Transverse colon (tissue), 4 donors: ENCODE results near the gene PES1. TPM values are rescaled to one million over a fixed set of nuclear protein-coding genes. Genes with fewer than 3 reads are reported as not detected.
"Not testable (repeated sequence)": the region's sequence is repeated elsewhere in the genome, so short reads cannot be mapped to it uniquely, and the experiment has no call there.

Source experiments
- DNase-seq: peaks from one replicate; pipeline ENCODE4 v3.0.0-alpha.2; 2019
- H3K27ac ChIP-seq, 4 donors: fragments of 200-600 bp; sonication (generic); 2 replicates each; pipeline ENCODE4 v1.5.1; 2016 to 2018; ENCODE audit warnings: inconsistent platforms in 4 of 4
- H3K27me3 ChIP-seq: fragments of 200-600 bp; sonication (generic); 2 replicates; pipeline ENCODE4 v1.5.1; 2017; ENCODE audit warnings: inconsistent platforms
- H3K36me3 ChIP-seq, 4 donors: fragments of 200-600 bp; sonication (generic); 2 replicates each; pipeline ENCODE4 v1.5.1; 2017 to 2019; ENCODE audit warnings: inconsistent platforms in 4 of 4
- H3K4me1 ChIP-seq, 4 donors: fragments of 200-600 bp; sonication (generic); 2 replicates each; pipeline ENCODE4 v1.5.1; 2017 to 2020; ENCODE audit warnings: inconsistent platforms in 4 of 4
- H3K4me3 ChIP-seq, 4 donors: fragments of 200-600 bp; sonication (generic); 1 replicate in 1 of 4; 2 replicates in 3 of 4; pipeline versions ENCODE4 v1.5.1 to v1.6.1; 2017 to 2019; ENCODE audit warnings: inconsistent platforms in 4 of 4
- H3K9me3 ChIP-seq, 2 donors: fragments of 200-600 bp; sonication (generic); 2 replicates each; pipeline ENCODE4 v1.5.1; 2017 to 2019; ENCODE audit warnings: inconsistent platforms in 2 of 2
- EP300 ChIP-seq: sonication (generic); formaldehyde crosslinking; IDR thresholded peaks from one replicate; pipeline ENCODE4 v1.6.1; 2017; ENCODE audit warnings: antibody characterized with exemption, low read depth
- POLR2A ChIP-seq: fragments of 450-650 bp; IDR thresholded peaks from one replicate; pipeline ENCODE4 v1.6.1; 2016; ENCODE audit warnings: antibody characterized with exemption, mild to moderate bottlenecking, moderate library complexity
- POLR2AphosphoS5 ChIP-seq, 3 donors: sonication (generic); formaldehyde crosslinking; IDR thresholded peaks; one replicate each; pipeline ENCODE4 v1.6.1; 2016; ENCODE audit warnings: antibody characterized with exemption in 3 of 3
- WGBS, 2 donors: methylation state at CpG; one replicate each; pipeline ENCODE4 v1.1.5; 2018; ENCODE audit warnings: low coverage in 1 of 2; 5-methylcytosine and 5-hydroxymethylcytosine counted together
- in situ Hi-C, 4 donors: fragments of 200-750 bp; cut with MboI; loops; one replicate each; pipeline versions ENCODE4 v1.15.0 to v1.15.1; 2017; ENCODE audit warnings: low sequenced_read_pairs in 3 of 4, low pct_ligation_motif_present in 1 of 4, low pct_unique_long_range_greater_than_20kb in 1 of 4
- intact Hi-C: fragments of 100-400 bp; cut with DNase I; formaldehyde crosslinking; loops from one replicate; pipeline ENCODE4 v1.15.1; 2023; ENCODE audit warnings: low total_unique reads
- total RNA-seq, 4 donors: library from RNA; depleted of rRNA; stranded (reverse); fragments of >200 nt; gene quantifications; one replicate each; pipeline ENCODE4 v1.1.0, GENCODE V29; 2016
- TF ChIP-seq, protein P1 (sequence below), 5 experiments: fragments of 200-600 bp in 3 of 5; fragments of 450-650 bp in 2 of 5; sonication (generic) in 3 of 5; IDR thresholded peaks; 1 replicate in 2 of 5; 2 replicates in 3 of 5; pipeline ENCODE4 v1.5.1; 2016 to 2017; ENCODE audit warnings: antibody characterized with exemption in 5 of 5, inconsistent platforms in 3 of 5, mild to moderate bottlenecking in 2 of 5, moderate library complexity in 1 of 5

Gene PES1
- total RNA-seq, 4 donors from 2014 or later = 13.5 to 39.5 (median 30.6) TPM

DNA sequence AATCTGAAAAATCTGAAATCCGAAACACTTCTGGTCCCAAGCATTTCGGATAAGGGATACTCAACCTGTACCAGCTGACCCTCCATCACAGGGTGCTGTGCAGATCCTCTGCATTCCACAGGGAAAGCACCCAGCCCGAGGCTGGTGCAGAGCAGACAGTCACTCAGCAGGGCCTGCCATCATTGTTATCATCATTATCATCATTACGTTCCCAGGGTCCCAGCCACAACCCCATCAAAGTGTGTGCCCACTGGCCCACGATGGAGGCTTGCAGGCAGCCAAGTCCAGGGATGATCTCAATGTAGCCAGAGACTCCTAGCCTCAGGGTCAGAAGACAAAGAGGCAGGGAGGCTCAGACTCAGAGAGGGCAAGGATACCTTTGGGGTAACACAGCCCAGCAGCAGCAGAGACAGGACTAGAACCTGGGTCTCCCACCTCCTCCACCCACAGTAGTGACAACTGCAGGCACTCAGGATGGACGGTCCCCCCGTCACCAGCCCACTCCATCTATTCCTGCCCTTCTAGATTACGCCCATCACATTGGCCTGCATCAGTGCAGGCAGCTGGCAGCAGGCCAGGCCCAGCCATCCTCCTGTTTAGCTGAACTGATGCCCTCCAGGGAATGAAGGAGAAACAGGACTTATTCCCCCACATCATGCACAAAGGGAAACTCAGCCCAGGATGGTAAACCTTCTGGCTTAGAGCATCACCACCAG, 27.5 kb downstream of the PES1 start:
- no peak overlapping the region for H3K27ac ChIP-seq
- no peaks in the 10 kb centered on the region for H3K27me3 ChIP-seq
- DNase-seq = no peak
- H3K4me1 ChIP-seq = peaks cover 0 to 8% (median 2%) of the 10 kb centered on the region in 4 donors
- TF ChIP-seq EP300 = no peak
- no peak overlapping the region for H3K4me3 ChIP-seq
- intact Hi-C loops = no loop called here
- in situ Hi-C loops = no loop called here
- no peaks in the 10 kb centered on the region for H3K36me3 ChIP-seq
- 76 to 86% methylated on average over 4 to 8 of the region's 8 CpGs for WGBS, 2 donors
- H3K9me3 ChIP-seq = no peaks in the 10 kb centered on the region

DNA sequence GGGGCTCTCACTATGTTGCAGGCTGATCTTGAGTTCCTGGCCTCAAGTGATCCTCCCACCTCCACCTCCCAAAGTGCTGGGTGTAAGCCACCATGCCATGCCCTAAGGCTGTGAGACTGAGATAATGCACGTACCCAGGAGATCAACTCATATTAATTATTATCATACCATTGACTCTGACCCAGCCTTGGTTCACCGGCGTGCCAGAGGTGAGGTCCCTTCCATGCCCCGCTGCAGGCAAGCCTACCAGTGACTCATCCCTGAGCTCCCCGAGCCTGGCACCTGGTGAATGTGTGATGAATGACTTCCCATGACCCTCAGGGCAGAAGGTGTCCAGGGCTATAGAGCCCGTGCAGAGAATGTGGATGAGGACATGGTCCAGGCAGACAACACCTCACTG, 29.3 kb downstream of the PES1 start:
- in situ Hi-C loops = no loop called here
- H3K4me1 ChIP-seq = peaks cover 0 to 8% (median 2%) of the 10 kb centered on the region in 4 donors
- no peaks in the 10 kb centered on the region for H3K27me3 ChIP-seq
- no peaks in the 10 kb centered on the region for H3K9me3 ChIP-seq
- no peak for DNase-seq
- intact Hi-C loops = no loop called here
- 67 to 78% methylated on average over 1 to 6 of the region's 6 CpGs for WGBS, 2 donors
- no peak overlapping the region for H3K27ac ChIP-seq
- H3K36me3 ChIP-seq = no peaks in the 10 kb centered on the region
- no peak overlapping the region for H3K4me3 ChIP-seq
- TF ChIP-seq POLR2A (no peak), EP300 (no peak), POLR2AphosphoS5 (IDR thresholded peaks at IDR 0.05) (no peak)
- TF ChIP-seq, protein P1, sequence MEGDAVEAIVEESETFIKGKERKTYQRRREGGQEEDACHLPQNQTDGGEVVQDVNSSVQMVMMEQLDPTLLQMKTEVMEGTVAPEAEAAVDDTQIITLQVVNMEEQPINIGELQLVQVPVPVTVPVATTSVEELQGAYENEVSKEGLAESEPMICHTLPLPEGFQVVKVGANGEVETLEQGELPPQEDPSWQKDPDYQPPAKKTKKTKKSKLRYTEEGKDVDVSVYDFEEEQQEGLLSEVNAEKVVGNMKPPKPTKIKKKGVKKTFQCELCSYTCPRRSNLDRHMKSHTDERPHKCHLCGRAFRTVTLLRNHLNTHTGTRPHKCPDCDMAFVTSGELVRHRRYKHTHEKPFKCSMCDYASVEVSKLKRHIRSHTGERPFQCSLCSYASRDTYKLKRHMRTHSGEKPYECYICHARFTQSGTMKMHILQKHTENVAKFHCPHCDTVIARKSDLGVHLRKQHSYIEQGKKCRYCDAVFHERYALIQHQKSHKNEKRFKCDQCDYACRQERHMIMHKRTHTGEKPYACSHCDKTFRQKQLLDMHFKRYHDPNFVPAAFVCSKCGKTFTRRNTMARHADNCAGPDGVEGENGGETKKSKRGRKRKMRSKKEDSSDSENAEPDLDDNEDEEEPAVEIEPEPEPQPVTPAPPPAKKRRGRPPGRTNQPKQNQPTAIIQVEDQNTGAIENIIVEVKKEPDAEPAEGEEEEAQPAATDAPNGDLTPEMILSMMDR (IDR thresholded peaks at IDR 0.05) = no peak

DNA sequence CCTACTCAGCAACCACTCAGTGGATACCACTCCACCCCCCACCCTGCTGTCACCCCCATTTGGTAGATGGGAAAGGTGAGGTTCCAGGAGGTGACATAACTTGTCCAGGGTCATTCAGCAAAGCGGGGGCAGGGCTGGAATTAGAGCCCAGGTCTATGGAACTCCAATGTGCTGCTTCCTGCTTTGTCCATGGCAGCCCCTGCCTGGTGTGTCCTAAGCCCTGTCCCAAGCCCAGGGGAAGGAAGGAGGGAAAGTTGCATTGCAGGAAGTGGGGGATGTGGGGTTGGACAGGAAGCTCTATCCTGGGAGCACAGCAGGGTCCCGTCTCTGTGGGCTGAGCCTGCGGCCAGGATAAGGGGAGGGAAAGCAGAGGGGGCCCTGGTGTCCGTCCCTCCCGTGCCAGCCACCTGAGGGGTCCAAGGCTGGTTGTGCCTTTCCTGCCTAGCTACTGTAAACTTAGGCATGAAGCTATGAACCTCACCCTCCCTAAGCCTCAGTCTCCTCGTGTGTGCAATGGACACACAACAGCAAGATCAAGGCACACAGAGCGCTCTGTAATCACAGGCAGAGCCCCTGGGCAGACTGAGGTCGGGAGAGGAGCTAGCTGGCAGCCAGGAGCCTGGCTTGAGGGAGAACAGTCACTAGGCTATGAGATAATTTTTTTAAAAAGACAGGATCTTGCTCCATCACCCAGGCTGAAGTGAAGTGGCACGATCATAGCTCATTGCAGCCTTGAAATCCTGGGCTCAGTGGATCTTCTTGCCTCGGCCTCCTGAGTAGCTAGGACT, 30.1 kb downstream of the PES1 start:
- in situ Hi-C loops = no loop called here

DNA sequence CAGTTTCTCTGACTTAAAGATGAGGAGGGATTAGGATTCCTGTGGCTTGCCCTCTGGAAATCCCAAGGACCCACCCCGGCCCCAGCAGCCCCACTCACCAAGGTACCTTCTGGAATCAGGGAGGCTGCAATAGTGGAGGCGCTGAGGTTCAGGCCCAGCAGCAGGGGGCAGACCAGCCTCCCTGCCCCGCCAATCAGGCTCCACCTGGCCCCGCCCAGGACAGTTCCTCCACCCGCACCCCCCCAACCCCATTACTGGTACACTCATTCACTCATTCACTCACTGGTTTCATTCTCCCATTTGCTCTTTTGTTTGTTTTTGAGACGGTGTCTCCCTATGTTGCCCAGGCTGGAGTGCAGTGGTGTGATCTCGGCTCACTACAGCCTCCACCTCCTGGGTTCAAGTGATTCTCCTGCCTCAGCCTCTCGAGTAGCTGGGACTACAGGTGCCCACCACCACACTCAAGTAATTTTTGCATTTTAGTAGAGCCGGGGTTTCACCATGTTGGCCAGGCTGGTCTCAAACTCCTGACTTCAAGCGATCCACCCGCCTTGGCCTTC, 31.0 kb downstream of the PES1 start:
- H3K9me3 ChIP-seq, in situ Hi-C loops, H3K27me3 ChIP-seq, H3K27ac ChIP-seq, H3K4me3 ChIP-seq, H3K4me1 ChIP-seq, intact Hi-C loops, DNase-seq, H3K36me3 ChIP-seq: not testable (repeated sequence)
- TF ChIP-seq, protein P1 (IDR thresholded peaks at IDR 0.05) = peak in 2 of 5 experiments; percentile 14 to 18
- 80% methylated on average over 1 to 11 of the region's 11 CpGs for WGBS, 2 donors

More for the DNA sequence above, 30.1 kb downstream of the PES1 start:
- TF ChIP-seq POLR2A = no peak
- no peak for TF ChIP-seq EP300
- TF ChIP-seq, protein P1 (IDR thresholded peaks at IDR 0.05) = no peak
- no peak for TF ChIP-seq POLR2AphosphoS5 (IDR thresholded peaks at IDR 0.05)
- WGBS, 2 donors = 73% methylated on average over 10 of the region's 10 CpGs; no CpG with 5 or more reads in 1 of the 2 donors
- intact Hi-C loops = no loop called here
- no peaks in the 10 kb centered on the region for H3K27me3 ChIP-seq
- H3K4me3 ChIP-seq = no peak overlapping the region
- no peak for DNase-seq
- no peak overlapping the region for H3K27ac ChIP-seq
- peaks cover 0 to 8% (median 2%) of the 10 kb centered on the region in 4 donors for H3K4me1 ChIP-seq
- no peaks in the 10 kb centered on the region for H3K9me3 ChIP-seq
- H3K36me3 ChIP-seq = no peaks in the 10 kb centered on the region
